HS-27A (cell line): ENCODE measurements around the gene MYMX.

ENCODE experiments used
- DNase-seq: peaks from one replicate; pipeline ENCODE4 v3.0.0-alpha.2; 2012; ENCODE audit warnings: low read depth, missing footprints

MYMX gene

GRCh38 chr6:44250718-44251123 is 34.0 kb downstream of the MYMX start:
- DNase-seq = no peak

DNA sequence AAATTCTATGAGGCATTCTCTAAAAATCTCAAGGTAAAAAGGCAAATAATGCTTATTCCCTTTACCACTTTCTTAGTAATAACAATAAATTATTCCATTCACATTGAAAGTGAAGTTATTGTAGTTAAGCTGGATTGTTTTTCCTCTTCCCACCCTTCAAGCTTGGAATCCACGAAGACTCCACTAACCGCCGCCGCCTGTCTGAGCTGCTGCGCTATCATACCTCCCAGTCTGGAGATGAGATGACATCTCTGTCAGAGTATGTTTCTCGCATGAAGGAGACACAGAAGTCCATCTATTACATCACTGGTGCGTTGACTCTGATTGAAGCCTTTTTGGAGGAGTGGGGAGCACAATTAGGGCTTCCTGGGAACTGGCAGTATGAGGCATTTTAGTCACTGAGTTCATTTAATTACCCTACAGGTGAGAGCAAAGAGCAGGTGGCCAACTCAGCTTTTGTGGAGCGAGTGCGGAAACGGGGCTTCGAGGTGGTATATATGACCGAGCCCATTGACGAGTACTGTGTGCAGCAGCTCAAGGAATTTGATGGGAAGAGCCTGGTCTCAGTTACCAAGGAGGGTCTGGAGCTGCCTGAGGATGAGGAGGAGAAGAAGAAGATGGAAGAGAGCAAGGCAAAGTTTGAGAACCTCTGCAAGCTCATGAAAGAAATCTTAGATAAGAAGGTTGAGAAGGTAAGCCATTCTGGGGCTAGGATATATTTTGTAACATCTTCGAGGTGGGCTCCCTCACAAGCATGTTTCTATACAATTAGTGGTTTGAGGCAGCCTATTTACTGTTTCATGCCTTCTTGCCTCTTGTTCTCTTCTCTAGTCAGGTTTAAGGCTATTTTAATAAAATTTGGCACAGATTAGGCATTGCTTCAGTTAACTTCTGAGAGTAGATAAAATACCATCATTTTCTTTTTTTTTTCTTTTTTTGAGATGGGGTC is 35.1 kb downstream of the MYMX start:
- DNase-seq = no peak

GRCh38 chr6:44253307-44254101 is 36.8 kb downstream of the MYMX start:
- no peak for DNase-seq

DNA sequence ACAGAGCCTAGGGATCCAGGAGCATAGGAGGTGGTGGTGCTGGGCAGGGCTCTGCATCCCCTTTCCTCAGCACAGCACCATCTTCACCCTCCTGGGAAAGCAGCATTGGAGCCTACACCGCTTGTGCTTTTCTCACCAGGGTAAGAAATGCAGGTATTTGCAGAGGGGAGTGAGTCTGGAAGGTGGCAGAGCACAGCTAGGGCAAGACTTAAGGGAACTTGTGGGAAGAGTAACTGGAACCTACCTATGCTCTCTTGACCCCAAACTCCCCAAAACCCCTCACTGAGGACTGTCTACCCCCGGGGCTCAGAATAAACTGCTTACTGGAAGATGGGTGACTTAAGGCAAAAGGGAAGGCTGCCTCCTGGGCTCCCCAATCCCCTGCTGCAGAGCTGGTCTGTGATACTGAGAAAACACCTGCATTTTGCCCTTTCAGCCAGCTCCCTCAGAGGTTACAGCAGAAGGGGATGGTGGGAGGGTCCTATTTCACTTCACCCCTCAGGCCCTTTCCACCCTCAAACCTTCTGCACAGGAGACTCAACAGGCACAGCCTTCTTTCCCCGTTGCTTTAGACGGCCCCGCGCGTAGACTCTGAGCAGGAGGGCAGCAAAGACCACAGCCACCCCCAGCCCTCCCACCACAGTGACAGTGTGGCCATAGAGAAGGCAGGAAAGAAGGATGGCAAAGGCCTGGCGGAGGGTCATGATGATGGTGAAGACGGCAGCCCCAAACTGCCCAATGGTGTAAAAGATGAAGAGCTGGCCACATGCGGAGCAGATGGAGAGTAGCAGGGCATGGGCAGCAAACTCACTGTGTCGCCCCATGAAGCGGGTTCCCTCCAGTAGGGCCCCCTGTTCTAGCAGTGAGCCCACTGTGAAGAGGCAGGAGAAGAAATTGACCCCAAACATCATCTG is 37.7 kb downstream of the MYMX start:
- no peak for DNase-seq

DNA sequence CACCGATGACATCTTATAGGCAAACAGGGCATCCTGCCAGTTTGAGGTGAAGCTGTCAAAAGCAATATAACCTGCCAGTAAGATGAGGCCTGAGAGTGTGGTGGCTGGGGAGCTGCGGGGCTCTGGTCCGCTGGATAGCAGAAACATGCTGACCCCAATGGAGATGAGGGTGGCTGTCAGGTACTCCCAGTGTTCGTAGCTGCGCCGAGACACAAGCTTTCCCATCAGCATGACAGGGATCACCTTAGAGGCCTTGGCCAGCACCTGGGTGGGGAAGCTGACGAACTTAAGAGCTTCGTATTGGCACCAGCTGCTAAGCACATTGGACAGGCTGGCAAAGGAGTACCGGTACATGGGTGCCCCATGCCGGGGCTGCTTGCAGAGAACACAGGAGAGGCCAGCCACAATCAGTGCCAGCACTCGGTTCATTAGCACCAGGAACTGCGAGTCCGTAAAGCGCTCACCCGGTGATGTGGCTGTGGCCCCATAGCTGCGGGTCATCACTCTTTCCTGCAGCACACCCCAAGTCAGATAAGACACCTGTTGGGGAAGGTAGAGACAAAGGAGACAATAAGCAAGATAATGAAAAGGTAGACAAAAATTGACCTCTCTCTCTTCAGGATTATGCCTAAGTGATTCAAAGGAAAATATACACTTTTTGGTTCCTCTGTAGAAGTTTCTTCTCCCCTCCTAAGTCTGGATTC is 38.5 kb downstream of the MYMX start:
- DNase-seq = no peak

DNA sequence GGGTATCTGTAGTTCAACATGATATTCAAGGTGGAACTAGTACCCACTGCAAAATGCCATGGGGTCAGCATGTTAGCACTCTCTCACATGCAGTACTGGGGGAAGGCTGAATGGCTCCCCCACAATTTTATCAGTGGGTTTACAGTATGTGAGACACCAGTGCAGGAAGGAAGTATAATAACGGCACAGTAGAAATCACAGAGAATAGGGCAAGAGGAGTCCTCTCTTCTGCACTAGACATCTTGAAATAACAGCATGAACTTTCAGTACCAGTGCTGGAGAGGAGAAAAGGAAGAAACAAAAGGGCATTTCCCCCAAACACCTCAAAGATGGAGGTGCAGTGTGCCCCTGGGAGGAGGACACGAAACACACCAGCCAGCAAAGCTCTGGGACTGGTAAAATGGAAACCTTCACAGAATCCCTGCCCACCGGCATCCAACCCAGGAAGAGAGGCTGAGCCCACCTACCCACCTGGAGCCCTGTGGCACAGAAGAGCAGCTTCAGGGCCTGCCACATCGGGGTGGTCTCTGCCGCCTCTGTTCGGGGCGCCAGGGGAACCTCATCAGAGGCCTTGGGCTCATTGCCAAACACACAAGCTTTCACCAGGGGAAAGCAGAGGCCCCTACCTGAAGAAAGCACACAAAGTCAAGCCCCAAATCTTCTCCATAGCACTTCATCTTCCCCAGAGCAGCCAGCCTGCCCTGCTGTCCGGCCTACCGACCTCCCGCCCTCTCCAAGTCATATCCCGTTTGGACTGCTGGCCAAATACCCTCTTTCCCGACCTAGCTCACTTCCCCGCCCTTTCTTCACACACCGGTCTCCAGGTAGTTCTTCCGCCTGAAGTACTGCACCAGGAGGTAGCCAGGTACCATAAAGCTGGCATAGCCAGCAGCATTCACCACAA is 39.4 kb downstream of the MYMX start:
- no peak for DNase-seq

DNA sequence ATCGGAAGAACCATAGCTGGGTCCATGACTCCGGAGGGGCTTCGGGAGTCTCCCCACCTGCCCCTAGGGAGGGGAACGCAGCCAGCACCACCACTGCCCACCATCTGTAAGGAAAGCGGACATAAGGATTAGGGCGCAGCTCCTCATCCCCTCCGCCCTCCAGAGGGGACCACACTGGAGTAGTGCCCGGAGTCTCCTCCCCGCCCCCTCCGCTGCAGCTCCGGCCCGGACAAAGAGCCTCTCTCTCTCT is 40.0 kb downstream of the MYMX start:
- no peak for DNase-seq

GRCh38 chr6:44257025-44257752 is 40.5 kb downstream of the MYMX start, which contains the start of gene SLC35B2:
SLC35B2 (minus strand) TSS chr6:44257528; CDS start chr6:44257410, 118 bp downstream.
- no peak for DNase-seq

- DNase-seq = no peak
Measured at GRCh38 chr6:44257753-44258324, 41.1 kb downstream of the MYMX start.

- no peak for DNase-seq
Measured at GRCh38 chr6:44258325-44258863, 41.7 kb downstream of the MYMX start.

DNA sequence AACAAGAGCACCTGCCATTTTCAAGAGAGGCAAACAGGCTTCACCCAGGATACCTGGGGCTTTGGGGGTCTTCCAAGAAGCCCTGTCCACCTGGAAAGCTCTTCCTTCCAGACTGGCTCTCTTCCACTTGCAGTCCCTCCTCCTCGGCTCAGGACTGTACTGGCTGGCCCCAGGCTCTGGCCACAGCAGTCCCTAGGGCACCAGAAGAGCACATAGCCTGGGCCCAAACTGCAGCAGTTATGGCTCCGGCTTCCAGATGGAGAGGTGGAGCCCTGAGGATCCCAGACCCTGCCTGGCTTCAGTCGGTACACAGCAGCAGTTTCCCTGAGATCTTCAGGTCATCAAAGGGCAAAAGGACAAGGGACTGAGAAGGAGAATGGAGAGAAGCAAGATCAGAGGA is 42.2 kb downstream of the MYMX start:
- DNase-seq = no peak

GRCh38 chr6:44260011-44260410 is 43.3 kb downstream of the MYMX start:
- DNase-seq = no peak

DNA sequence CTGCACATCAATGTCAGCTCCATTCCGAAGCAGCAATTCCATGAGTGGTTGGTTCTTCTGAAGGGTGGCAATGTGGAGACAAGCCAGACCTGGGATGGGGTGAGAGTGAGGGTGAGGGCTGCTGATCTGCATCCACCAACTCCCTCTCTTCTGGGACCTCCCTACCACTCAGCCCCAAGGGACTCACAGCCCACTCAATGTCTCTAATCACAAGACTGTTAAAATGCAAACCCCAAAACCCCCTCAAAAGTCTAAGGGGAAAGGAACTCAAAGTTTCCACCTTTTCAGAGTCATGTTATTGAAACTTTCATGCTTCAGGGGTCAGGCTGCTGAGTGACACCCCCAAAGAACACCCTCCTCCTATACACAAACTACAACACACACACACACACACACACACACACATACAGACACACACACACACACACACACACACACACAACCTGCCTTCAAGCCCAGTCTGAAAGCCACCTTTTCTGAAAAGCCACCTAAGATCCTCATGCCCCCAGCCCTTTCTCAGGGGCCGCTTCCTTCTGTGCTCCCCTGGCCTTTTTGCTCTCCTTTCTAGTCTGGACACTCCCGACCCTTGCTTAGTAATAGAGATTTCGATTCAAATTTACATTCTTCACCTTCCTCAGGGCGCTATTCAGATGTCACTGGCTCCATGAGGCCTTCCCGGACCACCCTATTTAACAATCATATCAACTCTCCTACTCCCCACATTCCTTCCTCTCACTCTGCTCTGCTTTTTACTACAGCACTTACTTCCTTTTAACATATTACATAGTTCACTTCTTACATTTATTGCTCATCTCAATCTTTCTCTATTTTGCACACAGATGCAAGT is 43.9 kb downstream of the MYMX start:
- DNase-seq = no peak

- no peak for DNase-seq
Measured at GRCh38 chr6:44261581-44261980, 44.9 kb downstream of the MYMX start.

DNA sequence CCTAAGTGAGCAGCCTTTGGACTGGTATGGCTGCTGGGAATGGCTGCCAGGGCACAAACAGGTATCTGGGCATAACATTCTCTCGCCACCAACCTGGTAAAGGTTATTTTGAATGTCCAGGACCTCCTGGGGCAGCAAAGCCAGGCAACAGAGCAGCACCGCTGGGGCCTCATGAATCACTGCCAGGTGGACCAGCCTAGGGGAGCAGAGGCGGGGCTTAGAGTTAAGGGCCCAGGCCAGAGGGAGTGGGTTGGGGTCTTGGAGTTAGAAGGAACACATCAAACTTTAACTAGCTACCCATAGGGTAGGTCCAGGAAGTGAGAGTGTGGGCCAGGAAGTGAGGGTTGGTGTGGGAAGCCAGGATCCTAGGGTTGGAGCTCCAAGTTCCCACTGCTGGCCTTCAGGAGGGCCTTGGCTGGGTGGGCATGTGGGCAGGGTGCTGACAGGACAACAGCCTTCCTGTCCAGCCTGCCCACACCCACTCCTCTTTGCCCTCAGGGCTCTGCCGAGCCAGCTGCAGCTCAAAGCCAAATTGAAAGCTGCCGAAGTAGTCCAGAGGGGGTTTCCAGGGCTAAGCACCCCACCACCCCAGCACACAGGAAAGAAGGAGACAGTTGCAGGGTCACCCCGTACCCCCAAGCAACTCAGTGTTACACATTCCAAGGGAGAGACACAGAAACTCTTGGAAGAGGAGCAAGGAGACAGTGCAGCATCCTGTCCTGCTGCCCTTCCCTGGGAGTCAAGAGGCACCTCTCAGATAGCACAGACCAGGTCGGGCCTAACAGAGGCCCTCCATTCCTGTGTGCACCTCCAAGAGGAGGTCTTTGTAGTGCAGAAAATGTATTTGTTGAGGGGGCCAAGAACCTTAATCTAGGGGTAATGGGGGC is 46.0 kb downstream of the MYMX start:
- no peak for DNase-seq

GRCh38 chr6:44263354-44264100 is 46.8 kb downstream of the MYMX start:
- DNase-seq = no peak
